Neutrophil (primary cell): ENCODE data around the gene KRTAP9-6.

ENCODE experiments used
- H3K27ac ChIP-seq: fragments of 200-600 bp; sonication (generic); 2 replicates; pipeline ENCODE4 v1.5.1; 2016; ENCODE audit warnings: mild to moderate bottlenecking, moderate library complexity
- H3K27me3 ChIP-seq: fragments of 200-600 bp; sonication (generic); 2 replicates; pipeline ENCODE4 v1.6.0; 2016; ENCODE audit warnings: mild to moderate bottlenecking
- H3K36me3 ChIP-seq: fragments of 200-600 bp; sonication (generic); 2 replicates; pipeline ENCODE4 v1.5.1; 2017
- H3K4me1 ChIP-seq, 2 experiments: fragments of 200-600 bp in 1 of 2; sonication (generic) in 1 of 2; 1 replicate in 1 of 2; 2 replicates in 1 of 2; pipeline versions ENCODE4 v1.5.1 to v1.6.1; 2013 to 2016; ENCODE audit warnings: low read depth in 1 of 2, low read length in 1 of 2, mild to moderate bottlenecking in 1 of 2, moderate library complexity in 1 of 2; ENCODE audit not compliant: control insufficient read depth in 1 of 2, insufficient read depth in 1 of 2
- H3K4me3 ChIP-seq, 2 experiments: fragments of 200-600 bp in 1 of 2; sonication (generic) in 1 of 2; 1 replicate in 1 of 2; 2 replicates in 1 of 2; pipeline ENCODE4 v1.5.1; 2013 to 2016; ENCODE audit warnings: low read depth in 1 of 2, low read length in 1 of 2, mild to moderate bottlenecking in 1 of 2, moderate library complexity in 1 of 2
- H3K9me3 ChIP-seq: fragments of 200-600 bp; sonication (generic); 2 replicates; pipeline ENCODE4 v1.5.1; 2016
- CTCF ChIP-seq: fragments of 200-600 bp; sonication (generic); IDR thresholded peaks from 2 replicates; pipeline ENCODE4 v1.5.1; 2016; ENCODE audit warnings: antibody characterized with exemption

KRTAP9-6 gene

GRCh38 chr17:41284546-41284945 is 19.4 kb downstream of the KRTAP9-6 start:
- no peaks in the 10 kb centered on the region for H3K9me3 ChIP-seq
- H3K27me3 ChIP-seq = no peaks in the 10 kb centered on the region
- peak overlapping the region; percentile 64 for H3K27ac ChIP-seq
- H3K4me1 ChIP-seq = peaks cover 44% of the 10 kb centered on the region in 2 experiments
- H3K36me3 ChIP-seq = no peaks in the 10 kb centered on the region
- no peak overlapping the region for H3K4me3 ChIP-seq
- no peak for TF ChIP-seq CTCF

- TF ChIP-seq CTCF = no peak
- peaks cover 44% of the 10 kb centered on the region in 2 experiments for H3K4me1 ChIP-seq
- H3K36me3 ChIP-seq = no peaks in the 10 kb centered on the region
- peak overlapping the region in 1 of 2 experiments; percentile 13 for H3K4me3 ChIP-seq
- H3K27me3 ChIP-seq = no peaks in the 10 kb centered on the region
- peak overlapping the region; percentile 72 for H3K27ac ChIP-seq
- no peaks in the 10 kb centered on the region for H3K9me3 ChIP-seq
Measured at GRCh38 chr17:41287050-41287449, 21.9 kb downstream of the KRTAP9-6 start.

- no peaks in the 10 kb centered on the region for H3K27me3 ChIP-seq
- H3K27ac ChIP-seq = no peak overlapping the region
- no peak for TF ChIP-seq CTCF
- no peak overlapping the region for H3K4me3 ChIP-seq
- no peaks in the 10 kb centered on the region for H3K9me3 ChIP-seq
- H3K36me3 ChIP-seq = no peaks in the 10 kb centered on the region
- no peaks in the 10 kb centered on the region for H3K4me1 ChIP-seq
Measured at GRCh38 chr17:41294016-41294415, 28.8 kb downstream of the KRTAP9-6 start.

GRCh38 chr17:41296846-41297245 is 31.7 kb downstream of the KRTAP9-6 start:
- no peaks in the 10 kb centered on the region for H3K36me3 ChIP-seq
- H3K4me1 ChIP-seq = peaks cover 0 to 8% of the 10 kb centered on the region in 2 experiments
- H3K4me3 ChIP-seq = no peak overlapping the region
- TF ChIP-seq CTCF = no peak
- no peaks in the 10 kb centered on the region for H3K27me3 ChIP-seq
- no peaks in the 10 kb centered on the region for H3K9me3 ChIP-seq
- no peak overlapping the region for H3K27ac ChIP-seq

- TF ChIP-seq CTCF = no peak
- H3K4me3 ChIP-seq = no peak overlapping the region
Measured at GRCh38 chr17:41298458-41299135, 33.4 kb downstream of the KRTAP9-6 start.

More at GRCh38 chr17:41298458-41299135, 33.4 kb downstream of the KRTAP9-6 start:
- peaks cover 12 to 22% of the 10 kb centered on the region in 2 experiments for H3K4me1 ChIP-seq
- no peaks in the 10 kb centered on the region for H3K27me3 ChIP-seq
- no peak overlapping the region for H3K27ac ChIP-seq
- no peaks in the 10 kb centered on the region for H3K9me3 ChIP-seq
- no peaks in the 10 kb centered on the region for H3K36me3 ChIP-seq
